HG03064 (cell line): ENCODE results near the gene CFHR2.
"Not testable (repeated sequence)": the region's sequence is repeated elsewhere in the genome, so short reads cannot be mapped to it uniquely, and the experiment has no call there.

ENCODE experiments used
- ATAC-seq: cut with Tn5 transposase; IDR thresholded peaks from one replicate; pipeline ENCODE4 v1.9.1; 2021; ENCODE audit warnings: low read depth; ENCODE audit not compliant: unreplicated experiment

The CFHR2 gene

DNA sequence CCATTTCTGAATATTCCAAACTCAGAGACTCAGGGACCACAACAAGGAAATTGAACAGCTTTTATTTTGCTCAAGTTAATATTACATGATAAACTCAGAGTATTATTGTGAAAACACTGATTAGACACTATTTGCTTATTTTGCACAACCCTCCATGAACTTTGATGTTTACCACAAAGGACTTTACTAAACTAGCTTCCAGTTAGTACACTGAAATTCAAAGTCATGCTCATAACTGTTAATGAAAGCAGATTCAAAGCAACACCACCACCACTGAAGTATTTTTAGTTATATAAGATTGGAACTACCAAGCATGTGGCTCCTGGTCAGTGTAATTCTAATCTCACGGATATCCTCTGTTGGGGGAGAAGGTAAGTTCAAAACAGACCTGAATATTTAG lies at the start of gene CFHR2:
TSS of gene CFHR2 (plus strand) at position 171 of the 400 bp plus-strand sequence. CDS start at position 314, 143 bp downstream.
- ATAC-seq = not testable (repeated sequence)

DNA sequence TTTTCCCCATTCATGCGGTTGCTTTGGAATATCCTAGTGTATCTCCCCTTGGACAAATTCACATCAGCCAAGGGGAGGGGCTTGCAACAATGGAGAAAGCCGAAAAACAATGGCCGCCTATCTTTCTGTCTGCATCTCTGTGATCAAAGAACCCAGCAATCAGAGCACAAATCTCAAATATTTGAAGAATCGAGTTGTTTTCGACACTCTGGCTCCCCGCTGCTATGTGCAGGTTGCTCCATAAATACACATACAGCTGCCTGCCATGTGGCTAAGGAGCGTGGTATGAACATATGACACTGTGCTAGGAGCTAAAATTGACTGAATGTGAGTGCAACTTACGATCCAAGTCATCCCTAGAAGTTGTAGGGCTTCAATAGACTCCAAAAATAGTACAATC lies 47.2 kb upstream of the CFHR2 start:
- ATAC-seq = no peak

GRCh38 chr1:196897158-196897828 lies 46.2 kb upstream of the CFHR2 start:
- ATAC-seq = no peak

- no peak for ATAC-seq
These were observed 41.2 kb upstream of the CFHR2 start for GRCh38 chr1:196902344-196902743.

DNA sequence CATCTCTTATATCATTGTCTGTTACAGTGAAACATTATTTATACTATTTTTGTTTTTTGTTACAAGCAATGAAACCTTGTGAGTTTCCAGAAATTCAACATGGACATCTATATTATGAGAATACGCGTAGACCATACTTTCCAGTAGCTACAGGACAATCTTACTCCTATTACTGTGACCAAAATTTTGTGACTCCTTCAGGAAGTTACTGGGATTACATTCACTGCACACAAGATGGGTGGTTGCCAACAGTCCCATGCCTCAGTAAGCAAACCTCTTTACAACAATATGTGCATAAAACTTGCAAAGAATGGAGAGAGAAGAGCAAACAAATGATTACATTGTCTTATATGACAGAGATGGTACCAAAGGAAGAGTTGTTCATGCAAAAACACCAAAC lies 33.3 kb upstream of the CFHR2 start:
- no peak for ATAC-seq

- ATAC-seq = not testable (repeated sequence)
These were observed 31.3 kb upstream of the CFHR2 start for GRCh38 chr1:196912283-196912682.

GRCh38 chr1:196926839-196927238 lies 16.7 kb upstream of the CFHR2 start:
- ATAC-seq = not testable (repeated sequence)

- ATAC-seq = not testable (repeated sequence)
These were observed 10.7 kb upstream of the CFHR2 start for GRCh38 chr1:196932853-196933252.

DNA sequence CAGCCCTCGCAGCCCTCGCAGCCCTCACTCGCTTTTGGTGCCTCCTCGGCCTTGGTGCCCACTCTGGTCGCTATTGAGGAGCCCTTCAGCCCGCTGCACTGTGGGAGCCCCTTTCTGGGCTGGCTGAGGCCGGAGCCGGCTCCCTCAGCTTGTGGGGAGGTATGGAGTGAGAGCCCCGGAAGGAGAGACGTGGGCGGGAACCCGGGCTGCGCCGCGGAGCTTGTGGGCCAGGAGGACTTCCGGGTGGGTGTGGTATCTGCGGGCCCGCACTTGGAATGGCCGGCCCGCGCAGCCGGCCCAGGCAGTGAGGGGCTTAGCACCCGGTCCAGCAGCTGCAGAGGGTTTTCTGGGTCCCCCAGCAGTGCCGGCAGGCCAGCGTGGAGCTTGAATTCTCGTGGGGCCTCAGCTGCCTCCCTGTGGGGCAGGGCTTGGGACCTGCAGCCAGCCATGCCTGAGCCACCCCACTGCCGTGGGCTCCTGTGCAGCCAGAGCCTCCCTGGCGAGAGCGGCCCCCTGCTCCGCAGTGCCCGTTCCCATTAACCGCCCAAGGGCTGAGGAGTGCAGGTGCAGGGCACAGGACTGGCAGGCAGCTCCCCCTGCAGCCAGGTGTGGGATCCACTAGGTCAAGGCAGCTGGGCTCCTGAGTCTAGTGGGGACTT lies 9.9 kb upstream of the CFHR2 start:
- ATAC-seq = no peak

GRCh38 chr1:196941474-196941873 lies 2.1 kb upstream of the CFHR2 start:
- ATAC-seq = not testable (repeated sequence)

GRCh38 chr1:196951711-196952394 lies 8.3 kb downstream of the CFHR2 start:
- ATAC-seq = peak; percentile 90

DNA sequence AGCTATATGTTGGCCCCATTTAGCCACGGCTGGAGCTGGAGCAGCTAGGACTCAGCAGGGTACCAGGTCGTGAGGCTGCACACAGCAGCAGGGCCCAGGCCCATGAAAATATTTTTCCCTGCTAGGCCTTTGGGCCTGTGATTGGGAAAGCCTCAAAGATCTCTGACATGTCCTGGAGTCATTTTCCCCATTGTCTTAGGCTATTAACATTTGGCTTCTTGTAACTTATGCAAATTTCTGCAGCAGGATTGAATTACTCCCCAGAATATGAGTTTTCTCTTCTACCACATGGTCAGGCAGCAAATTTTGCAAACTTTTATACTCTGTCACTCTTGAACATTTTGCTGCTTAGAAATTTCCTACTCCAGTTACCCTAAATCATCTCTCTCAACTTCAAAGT lies 11.2 kb downstream of the CFHR2 start:
- no peak for ATAC-seq

DNA sequence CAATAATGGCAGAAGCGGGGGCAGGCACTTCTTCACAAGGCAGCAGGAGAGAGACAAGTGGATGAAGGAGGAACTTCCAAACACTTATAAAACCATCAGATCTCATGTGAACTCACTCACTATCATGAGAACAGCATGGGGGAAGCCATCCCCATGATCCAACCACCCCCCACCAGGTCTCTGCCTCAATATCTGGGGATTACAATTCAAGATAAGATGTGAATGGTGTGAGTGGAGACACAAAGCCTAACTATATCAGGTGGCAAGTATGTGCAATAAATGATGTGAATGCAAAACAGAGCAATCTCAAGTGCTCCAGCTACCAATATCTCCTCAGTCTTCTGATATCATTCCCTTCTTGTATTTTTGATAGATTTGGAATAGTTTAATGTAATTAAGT lies 12.4 kb downstream of the CFHR2 start:
- ATAC-seq = no peak

- ATAC-seq = no peak
These were observed 17.3 kb downstream of the CFHR2 start for GRCh38 chr1:196960854-196961253.

- no peak for ATAC-seq
These were observed 26.6 kb downstream of the CFHR2 start for GRCh38 chr1:196970182-196970581.

GRCh38 chr1:196976278-196976677 lies 32.7 kb downstream of the CFHR2 start:
- ATAC-seq = no peak

DNA sequence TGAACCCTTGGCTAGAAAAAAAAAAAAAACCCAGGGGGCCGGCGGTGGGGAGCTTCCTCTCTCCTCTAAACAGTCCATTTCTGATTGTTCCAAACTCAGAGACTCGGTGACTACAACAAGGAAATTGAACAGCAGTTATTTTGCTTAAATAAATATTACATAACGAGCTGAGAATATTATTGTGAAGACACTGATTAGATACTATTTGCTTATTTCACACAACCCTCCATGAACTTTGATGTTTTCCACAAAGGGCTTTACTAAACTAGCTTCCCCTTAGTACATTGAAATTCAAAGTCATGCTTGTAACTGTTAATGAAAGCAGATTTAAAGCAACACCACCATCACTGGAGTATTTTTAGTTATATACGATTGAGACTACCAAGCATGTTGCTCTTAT lies 33.7 kb downstream of the CFHR2 start, which contains the start of gene CFHR5:
TSS of gene CFHR5 (plus strand) at position 279 of the 400 bp plus-strand sequence. CDS start at position 388, 109 bp downstream.
- ATAC-seq = no peak

DNA sequence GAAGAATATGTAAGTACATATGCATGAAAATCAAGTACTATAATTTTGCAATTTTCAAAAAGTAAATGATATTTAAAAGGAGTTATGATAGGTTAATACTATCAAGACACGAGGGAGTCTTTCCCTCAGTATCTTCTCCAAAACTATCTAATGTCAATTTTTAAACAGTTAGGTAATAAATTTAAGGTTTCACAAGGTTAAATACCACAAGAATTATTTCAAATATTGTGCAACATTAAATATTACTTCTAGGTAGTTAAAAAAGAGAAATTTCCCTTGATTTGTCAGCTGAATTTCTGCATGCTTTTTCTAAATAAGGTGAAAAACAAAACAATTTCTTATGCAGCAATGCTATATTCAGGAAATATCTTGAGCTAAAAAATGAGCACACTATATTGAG lies 37.3 kb downstream of the CFHR2 start:
- no peak for ATAC-seq

DNA sequence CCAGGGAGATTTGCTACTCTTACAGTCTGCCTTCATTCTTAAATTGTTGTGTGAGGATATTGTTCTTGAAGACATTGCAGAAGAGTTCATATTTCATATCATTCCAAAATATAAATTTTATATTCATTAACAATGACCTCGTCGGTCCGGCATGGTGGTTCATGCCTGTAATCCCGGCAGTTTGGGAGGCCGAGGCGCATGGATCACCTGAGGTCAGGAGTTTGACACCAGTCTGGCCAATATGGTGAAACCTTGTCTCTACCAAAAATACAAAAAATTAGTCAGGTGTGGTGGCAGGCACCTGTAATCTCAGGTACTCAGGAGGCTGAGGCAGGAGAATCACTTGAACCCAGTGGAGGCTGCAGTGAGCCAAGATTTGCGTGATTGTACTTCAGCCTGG lies 38.7 kb downstream of the CFHR2 start:
- ATAC-seq = not testable (repeated sequence)

DNA sequence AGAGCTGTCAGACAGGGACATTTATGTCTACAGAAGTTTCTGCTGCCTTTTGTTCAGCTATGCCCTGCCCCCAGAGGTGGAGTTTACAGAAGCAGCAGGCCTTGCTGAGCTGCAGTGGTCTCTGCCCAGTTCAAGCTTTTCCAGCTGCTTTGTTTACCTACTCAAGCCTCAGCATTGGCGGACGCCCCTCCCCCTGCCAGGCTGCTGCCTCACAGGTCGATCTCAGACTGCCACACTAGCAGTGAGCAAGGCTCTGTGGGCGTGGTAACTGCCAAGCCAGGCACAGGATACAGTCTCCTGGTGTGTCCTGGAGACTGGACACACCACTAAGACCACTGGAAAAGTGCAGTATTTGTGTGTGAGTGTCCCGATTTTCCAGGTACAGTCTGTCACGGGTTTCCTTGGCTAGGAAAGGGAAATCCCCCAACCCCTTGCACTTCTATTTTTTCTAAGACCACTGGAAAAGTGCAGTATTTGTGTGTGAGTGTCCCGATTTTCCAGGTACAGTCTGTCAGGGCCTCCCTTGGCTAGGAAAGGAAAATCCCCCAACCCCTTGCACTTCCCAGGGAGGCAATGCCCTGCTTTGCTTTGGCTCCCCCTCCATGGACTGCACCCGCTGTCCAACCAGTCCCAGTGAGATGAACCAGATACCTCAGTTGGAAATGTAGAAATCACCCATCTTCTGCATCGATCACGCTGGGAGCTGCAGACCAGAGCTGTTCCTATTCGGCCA lies 48.5 kb downstream of the CFHR2 start:
- not testable (repeated sequence) for ATAC-seq

GRCh38 chr1:196993916-196994315 lies 50.4 kb downstream of the CFHR2 start:
- no peak for ATAC-seq
